HG03469 (cell line): Measurements from ENCODE around the gene FREM1.

Source experiments
- ATAC-seq: cut with Tn5 transposase; IDR thresholded peaks from one replicate; pipeline ENCODE4 v1.9.1; 2021; ENCODE audit warnings: mild to moderate bottlenecking, moderate library complexity, moderate number of reproducible peaks; ENCODE audit not compliant: unreplicated experiment

Gene FREM1

GRCh38 chr9:14881006-14881405 is 29.2 kb downstream of the FREM1 start:
- ATAC-seq = no peak

- ATAC-seq = no peak
These were observed 40.1 kb downstream of the FREM1 start for GRCh38 chr9:14870090-14870489.

- ATAC-seq = no peak
These were observed 40.6 kb downstream of the FREM1 start for GRCh38 chr9:14869671-14870070.

GRCh38 chr9:14868772-14869583 is 41.2 kb downstream of the FREM1 start:
- no peak for ATAC-seq

GRCh38 chr9:14868418-14868771 is 41.8 kb downstream of the FREM1 start:
- ATAC-seq = no peak

GRCh38 chr9:14866200-14866749 is 44.0 kb downstream of the FREM1 start:
- ATAC-seq = no peak

GRCh38 chr9:14864309-14864708 is 45.9 kb downstream of the FREM1 start:
- ATAC-seq = no peak

- ATAC-seq = no peak
These were observed 46.8 kb downstream of the FREM1 start for GRCh38 chr9:14863402-14863801.

- ATAC-seq = no peak
These were observed 52.6 kb downstream of the FREM1 start for GRCh38 chr9:14857449-14858305.

GRCh38 chr9:14849851-14850250 is 60.4 kb downstream of the FREM1 start:
- no peak for ATAC-seq

- ATAC-seq = no peak
These were observed 60.9 kb downstream of the FREM1 start for GRCh38 chr9:14849296-14849695.

GRCh38 chr9:14846871-14847311 is 63.3 kb downstream of the FREM1 start:
- ATAC-seq = peak; percentile 98

- ATAC-seq = no peak
These were observed 67.1 kb downstream of the FREM1 start for GRCh38 chr9:14843163-14843562.

- no peak for ATAC-seq
These were observed 68.0 kb downstream of the FREM1 start for GRCh38 chr9:14842269-14842668.

- ATAC-seq = no peak
These were observed 71.5 kb downstream of the FREM1 start for GRCh38 chr9:14838701-14839100.

GRCh38 chr9:14836885-14837284 is 73.3 kb downstream of the FREM1 start:
- ATAC-seq = no peak

GRCh38 chr9:14831661-14832060 is 78.6 kb downstream of the FREM1 start:
- ATAC-seq = no peak

GRCh38 chr9:14831074-14831473 is 79.2 kb downstream of the FREM1 start:
- ATAC-seq = no peak

GRCh38 chr9:14830057-14830456 is 80.2 kb downstream of the FREM1 start:
- ATAC-seq = no peak

GRCh38 chr9:14829204-14829603 is 81.0 kb downstream of the FREM1 start:
- ATAC-seq = no peak

GRCh38 chr9:14827805-14828204 is 82.4 kb downstream of the FREM1 start:
- no peak for ATAC-seq

- peak; percentile 47 for ATAC-seq
These were observed 85.7 kb downstream of the FREM1 start for GRCh38 chr9:14824481-14824880.
